AG10803 (cell line): ENCODE data around the gene DAPK2.
A peak's percentile ranks its signal among the peaks of the same experiment; 100 is the strongest.
"Not testable (repeated sequence)": the region's sequence is repeated elsewhere in the genome, so short reads cannot be mapped to it uniquely, and the experiment has no call there.

Experiments
- DNase-seq: peaks from one replicate; pipeline ENCODE4 v3.0.0; 2010; ENCODE audit warnings: low read depth
- H3K4me3 ChIP-seq: 2 replicates; pipeline ENCODE4 v1.5.1; 2011; ENCODE audit warnings: mild to moderate bottlenecking, low read length, control low read depth
- CTCF ChIP-seq: conservative IDR thresholded peaks from 2 replicates; pipeline ENCODE4 v1.5.1; 2011; ENCODE audit warnings: mild to moderate bottlenecking, low read length, control low read depth, inconsistent platforms

DAPK2 gene

GRCh38 chr15:64068133-64068532 lies 21.8 kb upstream of the DAPK2 start:
- H3K4me3 ChIP-seq: no peak overlapping the region
- no peak for DNase-seq
- no peak for TF ChIP-seq CTCF

- no peak overlapping the region for H3K4me3 ChIP-seq
- peak; percentile 48 for DNase-seq
- peak; percentile 89 for TF ChIP-seq CTCF
These were observed 21.3 kb upstream of the DAPK2 start for GRCh38 chr15:64067564-64068030.

GRCh38 chr15:64066451-64066850 lies 20.2 kb upstream of the DAPK2 start:
- no peak overlapping the region for H3K4me3 ChIP-seq
- DNase-seq: no peak
- no peak for TF ChIP-seq CTCF

GRCh38 chr15:64060716-64061115 lies 14.4 kb upstream of the DAPK2 start:
- no peak for TF ChIP-seq CTCF
- no peak for DNase-seq
- no peak overlapping the region for H3K4me3 ChIP-seq

GRCh38 chr15:64059104-64059503 lies 12.8 kb upstream of the DAPK2 start:
- not testable (repeated sequence) for H3K4me3 ChIP-seq, DNase-seq

- DNase-seq: no peak
- H3K4me3 ChIP-seq: no peak overlapping the region
- TF ChIP-seq CTCF: no peak
These were observed 12.0 kb upstream of the DAPK2 start for GRCh38 chr15:64058279-64058678.

GRCh38 chr15:64053674-64054073 lies 7.4 kb upstream of the DAPK2 start:
- not testable (repeated sequence) for DNase-seq, H3K4me3 ChIP-seq

- H3K4me3 ChIP-seq: no peak overlapping the region
- no peak for TF ChIP-seq CTCF
- DNase-seq: no peak
These were observed 6.7 kb upstream of the DAPK2 start for GRCh38 chr15:64052925-64053491.
